Kidney epithelial cell (primary cell): ENCODE data around the gene C11orf21. TPM values are rescaled to one million over a fixed set of nuclear protein-coding genes. Genes with fewer than 3 reads are reported as not detected.

Source experiments
- DNase-seq: peaks from one replicate; pipeline ENCODE4 v3.0.0-alpha.2; 2010; ENCODE audit warnings: low read depth
- H3K27me3 ChIP-seq: 2 replicates; pipeline ENCODE4 v1.6.0; 2011; ENCODE audit warnings: low read length; ENCODE audit not compliant: control insufficient read depth, insufficient read depth
- H3K36me3 ChIP-seq: 2 replicates; pipeline ENCODE4 v1.5.1; 2011; ENCODE audit warnings: low read length; ENCODE audit not compliant: control insufficient read depth, insufficient read depth
- H3K4me3 ChIP-seq: 2 replicates; pipeline ENCODE4 v1.5.1; 2011; ENCODE audit warnings: low read depth, mild to moderate bottlenecking, control low read depth, low read length
- total RNA-seq: library from RNA; depleted of rRNA; stranded (reverse); fragments of >200 nt; gene quantifications from 2 replicates; pipeline ENCODE4 v1.2.3, GENCODE V29; 2015
- TF ChIP-seq, protein P1 (sequence below): IDR thresholded peaks from 2 replicates; pipeline ENCODE4 v1.5.1; 2011; ENCODE audit warnings: mild to moderate bottlenecking, moderate library complexity, low read length, control low read depth, inconsistent platforms; ENCODE audit not compliant: insufficient read depth, poor library complexity, severe bottlenecking

Gene C11orf21
- total RNA-seq, 1 donor from 2014 or later, result not detected

DNA sequence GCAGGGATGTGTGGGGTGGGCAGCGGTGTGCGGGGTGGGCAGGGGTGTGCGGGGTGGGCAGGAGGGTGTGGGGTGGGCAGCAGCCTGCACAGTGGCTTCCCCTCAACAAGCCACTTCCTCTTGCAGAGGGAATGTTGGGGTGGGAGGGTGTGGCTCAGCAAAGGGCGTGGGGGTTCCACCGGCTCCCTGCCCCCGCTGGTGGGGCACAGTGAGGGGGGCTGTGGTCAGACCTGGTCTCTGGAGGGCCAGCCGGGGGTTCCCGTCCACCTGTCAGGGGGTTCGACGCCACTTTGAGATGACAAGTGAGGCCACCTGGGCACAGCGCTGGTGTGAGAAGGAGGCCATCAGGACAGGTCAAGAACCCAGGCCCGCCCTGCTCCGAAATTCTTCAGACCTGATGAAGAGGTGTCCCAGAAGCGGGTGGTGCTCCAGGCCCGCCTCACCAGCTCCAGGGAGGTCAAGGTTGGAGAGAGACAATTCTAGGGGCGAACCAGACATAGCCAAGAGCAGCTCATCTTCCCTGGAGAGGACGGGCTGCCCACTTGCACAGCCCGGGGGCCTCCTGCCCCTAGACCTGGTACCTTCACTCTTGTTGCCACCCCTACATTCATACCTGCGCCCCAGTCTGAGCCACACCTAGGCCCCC lies 1.3 kb downstream of the C11orf21 start:
- Histone ChIP-seq H3K4me3 (no peak overlapping the region), H3K27me3 (peaks cover 4% of the 10 kb centered on the region), H3K36me3 (no peaks in the 10 kb centered on the region)
- DNase-seq, result no peak
- TF ChIP-seq, protein P1, sequence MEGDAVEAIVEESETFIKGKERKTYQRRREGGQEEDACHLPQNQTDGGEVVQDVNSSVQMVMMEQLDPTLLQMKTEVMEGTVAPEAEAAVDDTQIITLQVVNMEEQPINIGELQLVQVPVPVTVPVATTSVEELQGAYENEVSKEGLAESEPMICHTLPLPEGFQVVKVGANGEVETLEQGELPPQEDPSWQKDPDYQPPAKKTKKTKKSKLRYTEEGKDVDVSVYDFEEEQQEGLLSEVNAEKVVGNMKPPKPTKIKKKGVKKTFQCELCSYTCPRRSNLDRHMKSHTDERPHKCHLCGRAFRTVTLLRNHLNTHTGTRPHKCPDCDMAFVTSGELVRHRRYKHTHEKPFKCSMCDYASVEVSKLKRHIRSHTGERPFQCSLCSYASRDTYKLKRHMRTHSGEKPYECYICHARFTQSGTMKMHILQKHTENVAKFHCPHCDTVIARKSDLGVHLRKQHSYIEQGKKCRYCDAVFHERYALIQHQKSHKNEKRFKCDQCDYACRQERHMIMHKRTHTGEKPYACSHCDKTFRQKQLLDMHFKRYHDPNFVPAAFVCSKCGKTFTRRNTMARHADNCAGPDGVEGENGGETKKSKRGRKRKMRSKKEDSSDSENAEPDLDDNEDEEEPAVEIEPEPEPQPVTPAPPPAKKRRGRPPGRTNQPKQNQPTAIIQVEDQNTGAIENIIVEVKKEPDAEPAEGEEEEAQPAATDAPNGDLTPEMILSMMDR, result no peak

DNA sequence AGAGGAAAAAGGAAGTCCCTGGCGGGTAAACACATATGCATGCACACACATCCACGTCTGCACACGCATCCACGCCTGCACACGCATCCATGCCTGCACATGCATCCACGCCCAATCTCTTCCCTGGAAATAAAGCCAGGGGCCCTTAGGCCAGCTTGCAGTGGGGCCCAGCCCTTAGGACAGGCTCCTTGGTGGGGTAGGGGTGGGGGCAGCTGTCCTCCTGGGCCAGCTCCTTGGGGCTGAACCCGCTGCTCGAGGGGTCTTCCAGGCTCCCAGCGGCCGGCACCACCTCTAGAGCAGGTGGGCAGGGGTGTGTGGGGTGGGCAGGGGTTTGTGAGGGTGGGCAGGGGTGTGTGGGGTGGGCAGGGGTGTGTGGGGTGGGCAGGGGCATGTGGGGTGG lies 1.9 kb downstream of the C11orf21 start:
- TF ChIP-seq, protein P1, result no peak
- Histone ChIP-seq H3K36me3 (no peaks in the 10 kb centered on the region), H3K27me3 (peaks cover 7% of the 10 kb centered on the region), H3K4me3 (no peak overlapping the region)
- DNase-seq, result no peak

DNA sequence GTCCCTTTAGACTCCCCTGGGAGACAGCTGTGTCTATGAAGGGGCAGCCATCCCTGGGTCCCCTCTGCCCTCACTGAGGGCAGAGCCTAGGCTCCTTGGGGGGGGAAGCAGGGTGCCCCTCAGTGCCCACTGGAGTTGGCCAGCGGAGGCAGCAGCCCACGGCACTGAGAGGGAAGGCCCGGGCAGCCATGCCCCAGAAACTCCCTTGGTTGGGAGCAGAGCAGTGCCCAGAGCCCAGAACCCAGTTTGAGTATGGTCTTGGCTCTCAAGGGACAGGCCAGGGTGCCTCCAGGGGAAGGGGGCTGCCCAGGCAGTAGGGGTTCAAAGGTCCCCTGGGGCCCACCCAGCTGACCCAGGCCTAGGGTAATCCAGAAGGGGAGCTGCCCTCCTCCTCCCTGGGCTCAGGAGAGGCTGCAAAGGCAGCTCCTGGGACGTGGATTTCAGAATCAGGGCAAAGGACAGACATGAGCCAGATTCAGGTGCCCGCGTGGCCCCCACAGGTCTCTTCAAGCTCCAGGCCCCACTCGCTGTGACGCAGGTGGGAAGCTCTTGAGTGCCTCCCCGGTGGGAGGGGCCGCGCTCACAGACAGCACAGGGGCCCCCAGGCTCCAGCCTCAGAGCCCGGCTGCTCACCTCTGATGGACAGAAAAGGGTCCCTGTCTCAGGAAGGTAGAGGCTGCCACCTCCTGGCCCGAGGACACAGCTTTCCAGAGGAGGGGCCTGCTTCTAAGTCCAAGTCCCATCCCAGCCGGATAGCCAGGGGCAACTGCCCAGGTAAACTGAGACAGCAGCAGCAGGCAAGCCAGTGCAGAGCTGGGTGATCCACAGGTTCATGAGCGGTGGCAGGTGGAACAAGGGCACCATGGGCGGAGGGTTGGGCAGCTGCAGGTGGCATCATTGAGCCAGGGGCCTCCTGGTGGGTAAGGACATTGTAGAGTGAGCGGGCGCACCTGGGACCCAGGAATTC lies 2.6 kb downstream of the C11orf21 start:
- no peak overlapping the region for H3K4me3 ChIP-seq
- H3K36me3 ChIP-seq, result no peaks in the 10 kb centered on the region
- TF ChIP-seq, protein P1, result peak; percentile 64
- H3K27me3 ChIP-seq, result peaks cover 9% of the 10 kb centered on the region
- no peak for DNase-seq

DNA sequence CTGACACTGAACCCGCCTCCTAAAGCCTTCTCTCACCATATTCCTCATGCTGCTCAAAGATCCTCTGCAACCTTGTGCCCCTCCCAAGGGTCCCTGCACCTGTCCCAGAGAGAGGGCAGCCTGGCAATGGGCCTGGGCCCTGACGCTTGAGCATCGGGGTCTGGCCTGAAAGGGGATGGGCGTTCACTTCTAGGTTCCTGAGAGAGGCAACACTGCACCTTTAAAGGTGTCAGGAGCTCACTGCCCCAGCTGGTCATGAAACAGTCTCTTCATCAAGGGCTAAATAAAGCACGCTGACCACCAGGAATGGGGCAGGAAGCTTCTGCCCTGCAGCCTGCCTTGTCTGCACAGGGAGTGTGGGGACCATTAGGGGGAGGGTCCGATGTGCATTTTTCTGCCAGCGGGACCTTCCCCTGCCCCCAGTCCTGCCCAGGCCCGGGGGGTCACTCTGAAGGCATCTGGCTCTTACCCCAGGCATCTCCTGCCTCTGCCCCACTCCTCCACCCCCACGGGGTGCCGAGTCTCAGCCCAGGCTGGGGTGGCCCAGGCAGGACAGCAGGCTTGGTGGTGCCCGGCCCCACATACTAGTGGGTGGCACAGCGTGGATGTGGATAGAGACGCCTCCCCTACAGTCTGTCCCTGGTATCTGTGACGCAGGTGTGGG lies 3.5 kb downstream of the C11orf21 start:
- H3K36me3 ChIP-seq, result no peaks in the 10 kb centered on the region
- DNase-seq, result no peak
- TF ChIP-seq, protein P1, result no peak
- H3K4me3 ChIP-seq, result no peak overlapping the region
- peaks cover 9% of the 10 kb centered on the region for H3K27me3 ChIP-seq

DNA sequence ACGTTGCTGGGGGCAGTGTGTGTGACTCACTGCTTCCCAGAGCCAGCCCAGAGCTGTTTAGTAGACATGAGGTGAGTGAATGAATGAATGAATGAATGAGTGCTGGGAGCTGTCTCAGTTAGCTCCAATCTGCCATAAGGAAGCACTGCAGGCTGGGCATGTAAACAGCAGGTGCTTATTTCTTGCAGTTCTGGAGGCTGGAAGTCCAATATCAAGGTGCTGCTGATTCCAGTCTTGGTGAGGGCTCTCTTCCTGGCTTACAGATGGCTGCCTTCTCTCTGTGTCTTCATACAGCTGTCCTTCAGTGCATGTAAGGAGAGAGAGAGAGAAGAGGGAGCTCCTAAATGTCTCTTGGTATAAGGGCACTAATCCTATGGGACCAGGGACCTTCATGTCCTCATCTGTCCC lies 4.1 kb downstream of the C11orf21 start:
- no peak overlapping the region for H3K4me3 ChIP-seq
- H3K36me3 ChIP-seq, result no peaks in the 10 kb centered on the region
- TF ChIP-seq, protein P1, result no peak
- H3K27me3 ChIP-seq, result peaks cover 9% of the 10 kb centered on the region
- no peak for DNase-seq
